AG20443 (cell line): Measurements from ENCODE around the gene FKBP6.
"Not testable (repeated sequence)": the region's sequence is repeated elsewhere in the genome, so short reads cannot be mapped to it uniquely, and the experiment has no call there.

ENCODE experiments used
- DNase-seq: peaks from one replicate; pipeline ENCODE4 v3.0.0; 2012; ENCODE audit warnings: low spot score, mixed read lengths

Gene FKBP6

DNA sequence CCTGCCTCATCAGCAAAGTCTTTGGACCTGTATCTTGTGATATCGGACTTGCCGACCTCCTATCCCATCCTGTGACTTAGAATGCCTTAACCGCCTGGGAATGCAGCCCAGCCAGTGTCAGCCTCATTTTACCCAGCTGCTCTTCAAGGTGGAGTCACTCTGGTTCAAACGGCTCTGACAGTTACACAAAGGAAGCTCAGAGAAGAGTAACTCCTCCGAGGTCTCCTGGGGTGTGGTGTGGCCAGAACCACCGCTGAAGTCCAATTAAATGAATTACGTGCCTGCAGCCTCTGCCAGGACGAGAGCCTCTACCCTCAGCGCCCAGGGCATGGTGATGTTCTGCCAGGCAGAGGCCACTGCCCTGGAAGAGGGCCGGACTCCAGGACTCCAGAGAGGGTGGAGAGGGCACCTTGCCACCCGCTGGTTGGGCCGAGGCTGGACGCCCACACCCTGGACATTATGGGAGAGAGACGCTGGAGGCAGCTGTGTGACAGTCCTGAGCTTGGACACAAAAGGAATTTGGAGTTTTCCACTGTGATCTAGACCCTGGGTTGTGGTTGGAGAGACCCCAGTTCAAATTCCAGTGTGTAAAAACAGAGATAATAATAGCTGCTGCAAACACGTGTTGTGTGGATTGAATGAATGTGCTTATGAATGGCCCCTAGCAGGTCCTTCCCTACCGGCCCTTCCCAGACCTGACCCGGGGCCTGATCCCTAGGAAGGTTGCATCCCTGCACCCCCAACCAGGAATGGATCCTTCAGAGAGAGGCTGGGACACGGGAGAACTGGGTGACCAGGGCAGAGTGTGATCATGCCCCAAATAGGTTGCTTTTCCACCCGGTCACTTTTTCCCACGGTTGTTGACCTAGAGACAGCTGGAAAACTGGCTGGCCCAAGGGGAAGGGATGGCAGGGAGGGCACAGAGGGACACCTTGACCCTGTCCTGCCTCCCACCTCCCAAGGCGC lies 67.9 kb downstream of the FKBP6 start:
- DNase-seq = no peak

- no peak for DNase-seq
Observed at GRCh38 chr7:73397521-73398281, 69.7 kb downstream of the FKBP6 start.

GRCh38 chr7:73399185-73400050 lies 71.5 kb downstream of the FKBP6 start:
- DNase-seq = peak; percentile 77

- not testable (repeated sequence) for DNase-seq
Observed at GRCh38 chr7:73404860-73405259, 76.9 kb downstream of the FKBP6 start.
